ENCODE results near the gene SNAPC1.

The SNAPC1 gene

DNA sequence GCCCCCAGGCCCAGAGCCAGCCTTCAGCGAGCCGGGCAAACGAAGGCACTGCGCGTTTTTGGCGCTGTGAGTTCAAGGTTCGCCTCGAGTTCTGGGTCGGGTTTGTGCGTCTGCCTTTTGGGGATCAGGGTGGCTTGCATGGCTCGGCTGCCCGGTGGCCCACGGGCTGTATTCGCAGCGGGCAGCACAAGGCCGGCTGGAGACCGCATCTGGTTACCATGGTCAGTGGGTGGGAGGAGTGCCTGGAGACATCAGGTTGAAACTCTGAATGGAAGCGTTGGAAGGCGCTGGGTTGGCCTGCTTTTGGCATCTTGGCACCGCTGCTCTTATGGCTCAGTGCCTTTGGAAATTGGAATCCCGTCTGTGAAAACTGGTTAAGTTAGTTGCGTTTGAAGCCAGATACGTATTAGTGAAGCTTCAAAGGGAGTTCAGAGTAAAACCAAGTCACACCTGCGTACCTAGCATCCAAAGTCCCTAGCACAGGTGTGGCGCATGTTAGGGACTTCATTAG lies 50.9 kb downstream of the SNAPC1 start:
- DNase-seq: peak; percentile 29

DNA sequence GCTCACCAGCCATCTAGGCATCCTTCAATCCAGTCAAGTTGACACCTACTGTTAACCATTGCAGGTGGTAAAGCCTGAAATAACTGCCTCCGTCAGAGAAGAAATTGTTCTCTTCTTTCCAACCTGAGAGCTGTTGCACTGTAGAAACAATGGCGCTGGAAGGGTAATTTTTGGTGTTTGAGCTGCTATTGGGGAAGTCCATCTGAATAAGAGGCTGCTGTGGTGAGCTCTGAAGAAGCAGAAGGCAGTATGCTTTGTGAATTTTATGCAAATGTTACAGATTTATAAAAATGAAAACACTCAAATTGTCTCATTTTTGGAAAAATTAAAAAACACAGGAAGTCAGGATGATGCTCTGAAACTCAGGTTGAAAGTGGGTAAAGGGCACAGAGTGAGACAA lies 60.2 kb downstream of the SNAPC1 start:
- no peak for DNase-seq

DNA sequence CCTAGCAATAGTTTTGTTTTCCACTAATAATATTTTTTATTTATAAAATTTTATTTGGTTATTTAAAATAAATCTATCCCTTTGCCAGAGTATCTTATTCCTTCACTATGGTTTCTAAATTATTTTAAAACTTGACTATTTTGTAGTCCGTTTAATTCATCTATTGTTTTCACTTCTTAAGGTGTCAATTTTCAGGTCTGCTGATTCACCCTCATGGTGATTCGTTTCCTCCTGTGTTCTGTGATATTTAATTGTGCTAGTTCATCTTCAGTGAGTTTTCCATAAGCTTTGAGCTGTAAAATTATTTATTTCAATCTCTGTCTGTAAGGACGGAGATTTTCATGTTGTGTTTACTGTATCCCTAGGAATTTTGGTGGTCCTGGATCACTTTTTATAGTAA lies 70.6 kb downstream of the SNAPC1 start:
- no peak for DNase-seq

DNA sequence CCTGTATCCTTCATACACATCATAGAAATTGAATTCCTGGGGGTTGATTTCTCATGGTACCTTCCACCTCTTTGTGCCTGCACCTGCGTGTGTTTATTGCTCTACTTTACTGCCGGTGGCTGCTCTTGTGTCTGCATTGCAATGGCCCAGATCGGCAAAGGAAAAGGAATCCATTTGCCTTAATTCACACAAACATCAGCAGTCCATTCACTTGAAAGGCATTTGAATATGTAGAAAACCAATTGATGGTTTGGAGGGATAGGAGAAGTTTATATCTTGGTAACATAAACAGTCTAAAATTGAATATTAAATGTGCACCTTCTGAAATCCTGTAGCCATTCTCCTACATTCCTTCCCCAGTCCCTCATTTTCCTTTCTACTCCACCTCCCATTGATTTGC lies 74.0 kb downstream of the SNAPC1 start:
- DNase-seq: no peak

DNA sequence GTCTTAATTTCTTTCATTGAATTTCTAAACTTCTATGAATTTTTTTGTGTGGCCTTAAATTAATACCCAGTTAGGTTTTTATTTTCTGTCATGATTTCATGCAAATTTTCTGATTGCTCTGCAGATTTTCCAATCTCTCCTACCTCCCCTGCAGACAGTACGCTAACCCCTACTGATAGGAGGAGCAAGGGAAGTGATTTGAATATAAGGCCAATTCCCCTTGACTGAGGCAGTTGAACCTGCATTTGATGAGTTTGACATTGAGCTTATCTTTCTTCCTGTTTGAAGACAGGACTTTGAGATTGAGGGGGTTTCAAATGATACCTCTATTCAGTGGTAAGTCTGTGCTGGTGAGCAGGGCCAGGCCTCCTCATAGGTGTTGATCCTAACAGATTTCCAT lies 74.6 kb downstream of the SNAPC1 start:
- DNase-seq: no peak

DNA sequence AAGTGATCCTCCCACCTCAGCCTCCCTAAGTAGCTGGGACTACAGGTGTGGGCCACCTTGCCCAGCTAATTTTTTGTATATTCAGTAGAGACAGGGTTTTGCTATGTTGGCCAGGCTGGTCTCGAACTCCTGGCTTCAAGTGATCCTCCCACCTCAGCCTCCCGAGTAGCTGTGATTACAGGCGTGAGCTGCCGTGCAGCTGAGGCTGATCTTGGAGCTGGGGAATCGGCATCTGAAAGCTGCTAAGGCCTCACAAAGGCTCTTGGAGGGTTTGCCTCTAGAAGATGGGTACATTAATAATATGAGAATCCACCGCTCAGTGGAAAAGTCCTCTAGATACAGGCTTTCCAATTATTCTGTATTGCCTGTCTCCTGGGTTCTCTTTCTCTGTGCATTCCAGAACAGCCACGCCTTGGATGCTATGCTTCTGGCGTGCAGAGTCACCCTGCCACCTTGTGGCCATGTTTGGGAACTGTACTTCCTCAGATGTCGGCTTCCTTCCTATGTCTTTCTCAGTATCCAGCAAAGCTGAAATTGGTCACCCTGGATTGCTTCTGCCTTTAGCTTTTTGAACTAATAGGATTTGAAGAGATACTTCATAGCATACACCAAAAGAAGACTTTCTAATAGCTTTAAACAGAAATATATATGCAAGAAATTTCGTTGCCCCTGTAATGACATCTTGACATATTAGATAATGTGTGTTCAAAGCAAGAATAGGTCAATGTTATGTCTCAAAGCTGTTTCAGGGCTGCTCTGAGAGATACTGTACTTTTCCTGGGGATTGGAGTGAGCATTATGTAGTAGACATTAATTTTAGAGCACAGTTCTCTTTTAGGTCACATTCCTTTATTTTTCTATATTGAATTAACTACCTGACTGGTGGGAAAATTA lies 75.4 kb downstream of the SNAPC1 start:
- DNase-seq: peak; percentile 82

DNA sequence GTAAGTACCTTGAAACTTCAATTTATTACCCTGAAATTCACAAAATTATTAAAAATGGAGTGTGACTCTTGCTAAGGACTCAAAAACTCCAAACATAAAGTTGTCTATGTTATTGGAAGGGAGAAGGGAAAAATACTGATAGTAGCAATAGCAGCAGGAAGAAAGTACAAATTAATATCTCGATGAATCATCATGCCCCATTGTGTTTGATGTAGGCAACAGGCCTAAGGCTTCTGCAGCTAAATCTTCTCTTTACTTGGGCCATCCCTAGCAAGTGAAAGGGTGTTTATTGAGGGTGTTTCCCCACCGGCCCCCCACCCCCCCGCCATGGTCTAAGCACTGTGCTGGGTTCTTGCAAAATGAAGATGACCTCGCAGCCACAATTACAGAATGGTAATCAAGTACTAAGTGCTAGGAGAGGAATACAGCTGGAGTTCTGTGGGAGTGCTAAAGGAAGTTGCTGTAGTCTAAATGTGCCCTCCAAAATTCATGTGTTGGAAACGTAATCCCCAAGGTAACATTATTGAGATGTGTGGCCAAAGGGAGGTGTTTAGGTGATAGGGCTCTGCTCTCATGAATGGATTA lies 76.5 kb downstream of the SNAPC1 start:
- DNase-seq: no peak

DNA sequence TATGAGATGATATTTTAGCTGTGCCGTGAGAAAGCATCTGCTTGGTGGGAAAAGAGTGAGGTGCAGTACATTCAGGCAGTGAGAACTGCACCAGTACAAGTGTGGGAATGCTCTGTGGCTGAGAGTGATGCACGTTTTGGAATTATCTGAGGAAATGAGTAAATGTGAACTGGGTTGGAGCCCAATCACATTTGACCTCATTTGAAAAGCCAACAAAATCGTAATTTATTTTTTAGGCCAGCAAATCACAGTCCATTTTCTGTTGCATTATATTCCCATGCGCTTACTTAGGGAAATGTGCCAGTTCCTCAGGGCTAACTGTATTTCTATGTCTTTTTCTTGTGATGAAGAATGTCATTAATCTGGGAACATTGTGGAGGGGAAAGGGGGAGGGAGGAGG lies 77.3 kb downstream of the SNAPC1 start:
- DNase-seq: no peak

DNA sequence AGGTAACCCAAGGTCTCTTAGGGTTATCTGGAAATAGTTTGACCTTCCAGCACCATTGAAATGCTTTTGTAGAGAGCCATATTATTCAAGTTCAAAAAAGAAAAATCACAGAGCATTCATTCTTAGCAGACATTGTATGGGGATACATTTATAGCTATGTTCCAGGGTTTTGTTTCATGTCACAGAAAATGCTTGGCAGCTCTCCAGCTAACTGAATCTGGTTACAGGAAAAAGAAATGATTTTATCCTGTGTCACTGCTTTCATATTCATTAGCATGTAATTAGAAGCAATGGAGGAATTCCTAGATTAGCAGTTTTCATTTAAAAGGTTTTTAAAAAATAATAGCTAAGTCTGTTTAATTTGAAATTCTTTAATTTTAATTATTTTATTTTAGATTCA lies 78.9 kb downstream of the SNAPC1 start:
- DNase-seq: no peak

Data from left hindlimb (tissue), 1 donor.